Activated CD4-positive, alpha-beta T cell treated with anti-CD3 and anti-CD28 coated beads, Interleukin-2, Interleukin-6, amounts not matched to agents 100 ng/mL and 50 ng/mL, durations not matched to agents 16 hours and 8 hours (primary cell): ENCODE measurements around the gene BTBD17.

ENCODE experiments used
- DNase-seq: peaks from one replicate; pipeline ENCODE4 v3.0.0-alpha.2; 2020

BTBD17 gene

DNA sequence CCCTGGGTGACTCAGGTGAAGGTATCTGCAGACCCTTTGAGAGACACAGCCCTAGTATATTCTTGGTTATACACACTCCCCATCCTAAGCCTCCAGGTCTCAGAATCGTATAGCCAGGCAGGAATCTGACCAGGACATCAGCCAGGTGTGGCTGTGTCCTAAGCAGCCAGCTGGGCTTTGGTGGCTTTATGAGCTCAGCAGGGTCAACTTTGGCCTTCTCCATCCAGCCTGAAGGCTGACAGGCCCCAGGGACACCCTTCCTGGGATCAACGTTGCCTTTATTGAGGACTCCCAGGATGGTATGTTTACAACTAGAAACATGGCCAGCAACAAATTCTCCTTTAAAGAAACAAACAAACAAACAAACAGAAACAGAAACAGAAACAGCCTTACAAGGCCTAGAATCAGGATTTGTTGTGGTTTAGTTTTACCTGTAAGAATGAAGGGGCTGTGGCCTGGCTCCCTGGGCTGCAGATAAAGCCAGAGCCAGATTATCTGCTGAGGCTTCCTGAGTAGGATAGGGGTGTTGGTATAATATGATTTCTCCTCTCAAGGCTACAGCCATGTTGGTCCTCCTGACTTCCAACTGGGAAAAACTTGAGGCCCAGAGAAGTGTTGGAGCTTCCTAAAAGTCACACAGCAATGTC is 27.2 kb downstream of the BTBD17 start:
- DNase-seq: no peak

DNA sequence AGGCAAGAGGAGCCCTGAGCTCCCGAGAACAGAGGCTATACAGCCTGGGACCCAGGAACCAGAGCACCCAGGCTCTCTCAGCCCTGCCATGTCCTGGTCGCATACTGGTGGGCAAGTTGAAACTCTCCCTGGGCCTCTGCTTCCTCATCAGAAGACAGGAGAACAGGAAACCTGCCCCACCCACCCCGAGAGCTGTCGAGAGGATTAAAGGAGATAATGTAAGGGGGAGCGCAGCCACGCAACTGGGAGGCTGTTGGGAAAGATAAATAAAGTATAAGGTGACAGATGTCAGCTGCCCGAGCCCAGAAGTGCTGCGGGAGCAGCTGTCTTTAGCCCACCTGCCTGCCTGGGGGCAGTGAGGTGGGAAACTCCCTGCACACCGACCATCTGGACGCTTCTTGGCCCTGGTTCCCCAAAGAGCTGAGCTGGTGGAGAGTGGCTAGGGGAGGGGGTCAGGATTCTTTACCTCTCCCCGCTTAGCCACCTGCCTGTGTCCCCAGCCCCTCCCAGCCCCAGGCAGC is 28.8 kb downstream of the BTBD17 start:
- no peak for DNase-seq

DNA sequence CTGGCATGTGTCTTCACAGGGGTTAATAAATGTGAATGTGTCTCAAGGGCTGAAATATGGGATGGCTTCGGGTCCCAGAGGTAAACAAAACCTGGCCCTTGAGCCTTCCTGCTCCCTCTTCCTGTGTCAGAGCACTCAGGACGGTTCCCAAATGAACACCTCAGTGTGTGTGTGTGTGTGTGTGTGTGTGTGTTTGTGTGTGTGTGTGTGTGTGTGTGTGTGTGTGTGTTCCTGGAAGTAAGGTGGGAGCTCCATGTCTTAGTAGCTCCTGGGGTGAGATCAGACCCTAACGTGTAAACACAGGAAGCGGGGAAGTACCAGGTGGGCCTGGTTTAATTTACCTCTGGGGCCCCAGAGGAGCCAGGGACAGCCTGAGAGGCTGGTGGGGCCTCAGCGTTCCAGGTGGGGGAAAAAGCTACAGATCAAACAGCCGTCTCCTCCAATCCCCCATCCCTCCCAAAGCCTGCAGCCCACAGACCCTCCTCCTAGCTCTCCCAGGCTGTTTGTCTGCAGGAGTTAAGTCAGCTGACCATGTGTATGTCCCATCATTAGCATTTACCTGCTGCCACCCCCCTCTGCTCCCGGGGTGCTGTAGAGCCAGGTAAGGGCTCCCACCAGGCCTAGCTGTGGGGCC is 29.5 kb downstream of the BTBD17 start:
- no peak for DNase-seq

DNA sequence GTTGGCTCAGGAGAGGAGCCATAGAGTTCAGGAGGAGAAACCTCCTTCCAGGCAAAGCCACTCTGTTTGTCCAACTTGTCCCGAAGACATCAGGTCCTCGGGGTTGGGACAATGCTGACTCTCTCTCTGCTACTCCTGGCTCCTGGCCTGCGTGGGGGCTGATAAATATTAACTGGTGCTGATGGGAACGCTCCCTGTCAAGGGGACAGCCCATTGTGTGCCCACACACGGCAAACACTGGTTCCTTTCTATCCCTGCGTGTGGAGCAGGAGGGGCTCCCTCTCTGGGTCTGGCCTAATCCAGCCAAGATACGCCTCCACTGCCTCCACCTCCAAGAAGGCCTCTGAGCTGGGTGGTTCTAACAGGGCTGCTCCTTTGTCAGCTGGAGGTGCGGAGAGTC is 31.2 kb downstream of the BTBD17 start:
- no peak for DNase-seq

DNA sequence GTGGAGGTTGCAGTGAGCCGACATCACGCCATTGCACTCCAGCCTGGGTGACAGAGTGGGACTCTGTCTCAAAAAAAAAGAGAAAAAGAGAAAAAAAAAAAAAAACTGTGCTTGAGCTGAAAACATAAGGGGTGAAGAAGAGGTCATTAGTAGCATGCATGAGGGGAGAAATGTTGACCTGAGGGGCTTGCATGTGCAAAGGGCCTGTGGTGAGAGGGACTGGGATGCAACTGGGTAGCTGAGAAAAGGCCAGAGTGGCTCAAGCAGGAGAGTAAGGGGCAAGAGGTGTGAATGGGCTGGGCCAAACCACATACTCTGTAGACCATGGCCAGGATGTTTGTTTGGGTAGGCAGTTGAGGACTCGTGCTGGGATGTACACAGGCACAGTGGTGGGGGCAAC is 32.3 kb downstream of the BTBD17 start:
- DNase-seq: no peak

DNA sequence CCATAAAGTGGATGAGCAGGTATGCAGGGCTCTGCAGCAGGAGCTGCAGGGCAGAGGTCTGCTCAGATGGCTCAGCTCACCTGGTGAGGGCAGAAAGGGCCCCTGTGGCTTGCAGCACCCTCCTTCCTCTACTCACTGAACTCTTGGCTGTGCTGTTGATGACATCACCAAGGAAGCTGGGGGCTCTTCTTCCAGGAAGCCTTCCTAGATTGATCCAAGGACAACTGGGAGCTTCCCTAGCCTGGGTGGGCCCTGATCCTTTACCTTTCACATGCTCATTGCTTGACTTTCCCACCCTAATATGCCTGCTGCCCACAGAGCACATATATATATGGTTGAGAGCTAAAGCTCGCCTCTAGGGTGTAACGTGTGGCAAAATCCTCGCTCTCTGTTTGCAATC is 33.2 kb downstream of the BTBD17 start:
- no peak for DNase-seq

DNA sequence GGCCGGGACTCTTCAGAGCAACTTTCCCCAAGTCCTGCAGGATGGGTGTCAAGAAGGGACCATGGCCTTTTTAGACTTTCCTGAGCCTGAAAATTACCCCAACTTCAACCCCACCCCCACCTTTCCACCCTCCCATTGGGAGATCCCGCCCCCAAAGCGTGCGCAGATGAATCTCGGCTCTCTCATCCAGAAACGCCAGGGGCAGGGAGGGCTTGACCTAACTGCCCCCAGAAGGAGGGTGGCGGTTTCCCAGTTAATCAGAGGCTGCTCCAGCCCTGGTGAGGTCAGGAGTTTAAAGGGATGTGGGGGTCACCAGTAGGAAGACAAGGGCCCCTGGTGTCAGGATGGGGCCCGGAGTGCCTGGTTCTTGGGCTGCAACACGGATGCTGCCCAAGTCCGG is 35.2 kb downstream of the BTBD17 start:
- no peak for DNase-seq

DNA sequence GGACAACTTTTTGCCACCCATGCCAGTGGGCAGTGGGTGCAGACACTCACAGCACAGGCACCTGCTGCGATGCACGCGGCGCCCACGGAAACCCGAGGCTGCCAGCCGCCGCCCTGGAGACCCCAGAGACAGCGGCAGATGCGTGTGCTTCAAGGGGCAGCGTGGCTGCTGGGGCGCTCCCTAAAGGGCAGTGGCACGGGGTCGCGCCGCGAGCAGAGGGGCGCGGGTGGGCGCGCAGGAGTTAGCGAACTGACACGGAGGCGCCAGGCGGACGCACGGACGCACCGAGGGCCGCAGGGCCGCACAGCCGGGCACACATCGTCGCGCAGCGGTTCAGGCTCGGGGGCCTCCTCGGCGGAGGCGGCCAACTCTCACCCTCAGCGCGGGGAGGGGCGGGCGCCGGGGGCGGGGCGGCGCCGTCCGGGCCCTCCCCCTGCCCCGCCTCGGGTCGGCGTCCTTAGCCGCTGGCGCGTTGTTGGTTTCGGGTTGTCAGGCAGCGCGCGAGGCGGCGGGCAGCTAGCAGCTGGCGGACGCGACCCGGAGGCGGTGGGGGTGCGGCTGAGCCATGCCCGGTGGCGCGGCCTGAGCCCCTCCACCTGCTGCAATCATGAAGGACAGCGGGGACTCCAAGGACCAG is 35.8 kb downstream of the BTBD17 start, which contains the start of gene KIF19:
TSS of gene KIF19 (plus strand) at position 484 of the 637 bp plus-strand sequence. CDS start at position 608, 124 bp downstream.
- DNase-seq: peak; percentile 67

DNA sequence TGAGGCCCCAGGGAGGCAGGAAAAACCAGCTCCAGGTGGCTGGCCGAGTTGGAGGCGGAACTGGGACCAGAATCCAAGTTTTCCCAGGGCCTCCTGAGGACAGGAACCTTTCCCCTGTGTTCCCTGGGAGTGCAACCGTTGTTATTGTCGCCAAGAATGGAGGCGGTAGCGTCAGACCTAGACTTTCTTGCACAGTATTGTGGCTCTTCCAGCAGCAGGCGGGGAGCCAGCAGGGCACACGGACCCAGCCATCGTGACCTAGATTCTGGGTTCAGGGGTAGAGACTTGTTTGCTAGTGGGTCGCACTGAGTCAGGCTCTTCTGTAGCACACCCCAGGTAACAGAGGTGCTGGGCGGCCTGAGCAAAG is 36.3 kb downstream of the BTBD17 start:
- no peak for DNase-seq

DNA sequence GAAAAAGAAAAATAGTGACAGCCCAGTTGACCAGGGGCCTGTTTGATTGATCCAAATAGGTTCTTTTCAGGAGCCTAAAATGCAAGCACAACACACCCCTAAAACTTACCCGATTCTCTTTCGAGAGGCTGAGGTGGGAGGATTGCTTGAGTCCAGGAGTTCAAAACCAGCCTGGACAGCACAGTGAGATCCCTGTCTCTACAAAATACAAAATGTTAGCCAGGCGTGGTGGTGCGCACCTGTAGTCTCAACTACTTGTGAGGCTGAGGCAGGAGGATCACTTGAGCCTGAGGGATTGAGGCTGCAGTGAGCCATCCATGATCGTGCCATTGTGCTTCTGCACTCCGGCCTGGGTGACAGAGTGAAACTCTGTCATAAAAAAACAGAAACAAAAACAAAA is 37.1 kb downstream of the BTBD17 start:
- no peak for DNase-seq

DNA sequence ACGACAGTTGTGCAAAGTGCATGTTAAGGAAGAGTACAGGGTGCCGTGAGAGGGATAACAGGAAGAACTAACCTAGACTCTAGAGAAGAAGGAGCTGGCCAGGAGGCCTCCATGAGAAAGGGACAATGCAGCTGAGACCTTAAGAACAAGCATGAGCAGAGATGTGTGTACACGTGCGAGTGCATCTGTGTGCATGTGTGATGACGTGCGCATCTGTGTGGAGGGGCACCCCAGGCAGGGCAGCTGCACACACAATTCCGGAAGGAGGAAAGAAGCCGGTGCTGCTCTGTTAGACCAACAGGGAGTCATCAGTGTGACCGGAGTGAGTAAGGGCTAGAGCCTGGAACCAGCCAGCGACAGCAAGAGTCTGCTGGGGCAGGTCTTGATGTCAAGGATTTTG is 43.3 kb downstream of the BTBD17 start:
- DNase-seq: no peak

DNA sequence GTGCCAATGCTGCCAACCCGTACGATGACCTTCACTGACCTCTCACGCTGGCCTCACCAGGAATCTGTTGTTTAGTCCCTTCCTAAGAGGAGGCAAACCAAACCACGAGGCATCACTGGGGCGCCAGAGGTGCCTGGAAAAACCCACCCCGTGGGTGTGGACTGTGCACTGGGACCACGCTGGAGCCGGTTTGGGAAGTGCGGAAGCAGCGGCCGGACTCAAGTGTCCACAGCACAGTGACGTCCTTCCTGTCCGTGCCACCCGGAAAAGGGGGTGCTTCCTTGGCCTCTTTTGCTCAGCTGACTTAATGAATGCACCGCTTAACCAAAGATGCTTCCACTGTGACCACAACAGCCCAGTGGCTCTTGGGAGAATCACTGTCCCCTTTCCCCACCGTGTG is 44.6 kb downstream of the BTBD17 start:
- no peak for DNase-seq

DNA sequence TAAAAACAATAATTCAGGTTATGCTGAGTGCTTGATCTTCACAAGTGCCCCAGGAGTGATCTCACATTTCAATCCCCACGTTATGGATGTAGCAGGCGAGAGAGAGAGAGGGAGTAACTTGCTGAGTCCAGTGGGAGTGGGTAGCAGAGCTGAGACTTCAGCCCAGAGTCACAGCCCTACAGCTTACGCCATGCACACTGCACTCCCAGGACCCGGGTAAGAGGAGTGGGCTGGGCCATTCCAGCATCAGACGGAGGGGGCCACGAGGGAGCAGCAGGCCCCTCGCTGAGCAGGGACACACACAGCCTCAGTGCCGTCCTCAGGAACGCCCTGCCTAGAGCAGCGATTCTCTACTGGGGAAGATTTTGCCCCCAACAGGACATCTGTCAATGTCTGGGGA is 45.4 kb downstream of the BTBD17 start:
- DNase-seq: no peak

DNA sequence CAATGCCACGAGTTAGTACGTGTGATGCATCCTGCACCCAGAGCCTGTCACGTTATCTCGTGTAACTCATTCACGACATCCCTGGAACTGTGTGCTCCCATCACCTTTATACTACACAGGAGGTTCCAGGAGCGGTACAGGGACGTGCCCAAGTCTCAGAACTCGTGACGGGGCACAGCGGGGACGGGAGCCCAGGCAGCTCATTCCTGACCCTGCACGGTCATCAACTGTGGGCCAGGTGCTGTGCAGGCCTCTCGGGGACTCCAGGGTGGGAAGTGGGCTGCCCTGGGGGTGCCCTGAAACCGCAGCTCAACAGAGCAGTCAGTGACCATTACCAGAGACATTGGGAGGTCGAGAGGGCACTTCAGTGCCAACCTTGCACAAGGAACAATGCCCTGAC is 46.8 kb downstream of the BTBD17 start:
- DNase-seq: no peak

DNA sequence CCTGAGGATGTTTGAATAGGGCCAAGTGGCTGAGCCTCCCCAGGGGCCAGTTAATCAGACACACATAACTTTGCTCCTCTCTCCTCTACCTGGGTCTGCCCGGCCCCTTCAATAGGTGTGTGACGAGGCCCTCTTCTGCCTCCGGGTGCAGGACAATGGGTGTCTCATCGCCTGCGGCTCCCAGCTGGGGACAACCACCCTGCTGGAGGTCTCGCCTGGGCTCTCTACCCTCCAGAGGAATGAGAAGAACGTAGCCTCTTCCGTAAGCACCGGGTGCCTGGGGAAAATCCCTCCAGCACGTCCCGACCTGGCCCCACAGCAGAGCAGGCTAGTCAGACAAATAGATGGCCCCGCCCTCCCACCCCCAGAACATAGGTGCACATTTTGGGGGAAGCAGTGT is 51.8 kb downstream of the BTBD17 start:
- DNase-seq: no peak

DNA sequence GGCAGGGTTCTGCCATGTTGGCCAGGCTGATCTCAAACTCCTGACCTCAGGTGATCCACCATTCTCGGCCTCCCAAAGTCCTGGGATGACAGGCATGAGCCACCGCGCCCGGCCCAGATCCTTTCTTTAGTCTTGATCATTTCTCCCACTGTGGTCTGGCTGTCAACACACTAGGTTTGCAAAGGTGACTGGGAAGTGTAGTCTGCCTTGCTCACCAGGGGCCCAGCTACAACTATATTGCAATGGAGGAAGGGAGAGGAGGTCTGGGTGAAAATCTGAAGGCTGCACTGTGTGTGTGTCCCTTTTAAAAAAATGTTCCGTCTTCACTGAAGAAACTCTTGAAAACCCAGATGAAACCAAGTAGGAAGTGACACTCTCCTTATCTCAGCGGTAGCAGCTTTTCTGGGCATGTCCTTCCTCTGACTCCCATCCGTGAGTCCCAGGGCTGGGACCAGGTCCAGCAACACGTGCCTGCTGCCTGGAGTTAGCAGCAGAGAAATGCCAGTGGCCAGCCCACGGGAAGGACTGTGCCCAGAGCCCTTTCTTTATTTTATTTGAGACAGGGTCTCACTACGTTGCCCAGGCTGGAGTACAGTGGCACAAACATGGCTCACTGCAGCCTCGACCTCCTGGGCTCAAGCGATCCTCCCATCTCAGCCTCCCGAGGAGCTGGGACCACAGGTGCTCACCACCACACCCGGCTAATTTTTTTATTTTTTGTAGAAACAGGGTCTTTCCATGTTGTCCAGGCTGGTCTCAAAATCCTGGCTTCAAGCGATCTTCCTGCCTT is 53.5 kb downstream of the BTBD17 start:
- no peak for DNase-seq
